Measurements from ENCODE around the gene TEKT1. TPM values are rescaled to one million over a fixed set of nuclear protein-coding genes. Genes with fewer than 3 reads are reported as not detected.

Gene TEKT1
- total and polyA plus RNA-seq, 4 donors, result 0.15 TPM; not detected in 3

GRCh38 chr17:6796017-6796886, 35.3 kb downstream of the TEKT1 start (continued):
- peak; percentile 61 for TF ChIP-seq YY1 (IDR thresholded peaks at IDR 0.05)
- TF ChIP-seq GABPA (IDR thresholded peaks at IDR 0.05 in 1 of 2, conservative IDR thresholded peaks at IDR 0.05 in 1 of 2), result peak in 1 of 2 donors; percentile 47

GRCh38 chr17:6793748-6794493, 37.6 kb downstream of the TEKT1 start:
- TF ChIP-seq FOXA1 (IDR thresholded peaks at IDR 0.05) (no peak), GABPA (IDR thresholded peaks at IDR 0.05 in 1 of 2, conservative IDR thresholded peaks at IDR 0.05 in 1 of 2) (no peak), EGR1 (IDR thresholded peaks at IDR 0.05; ENCODE audit: low read depth in 2 of 2) (no peak), ATF3 (IDR thresholded peaks at IDR 0.05) (no peak), HNF4G (IDR thresholded peaks at IDR 0.05) (no peak), RXRA (IDR thresholded peaks at IDR 0.05) (no peak), HNF4A (conservative IDR thresholded peaks at IDR 0.05) (no peak), RAD21 (IDR thresholded peaks at IDR 0.05) (no peak), TAF1 (conservative IDR thresholded peaks at IDR 0.05) (no peak), REST (IDR thresholded peaks at IDR 0.05) (no peak), CTCF (IDR thresholded peaks at IDR 0.05; ENCODE audit: low read depth, low read length, missing input control) (no peak), FOXA2 (IDR thresholded peaks at IDR 0.05) (no peak)
- H3K27me3 ChIP-seq (ENCODE audit: control insufficient read depth in 4 of 4, insufficient read depth in 4 of 4, low read length in 3 of 4), result no peaks in the 10 kb centered on the region
- H3K9me3 ChIP-seq (ENCODE audit: control insufficient read depth in 4 of 4, low read length in 3 of 4), result no peaks in the 10 kb centered on the region
- no peaks in the 10 kb centered on the region for H3K36me3 ChIP-seq (ENCODE audit: control insufficient read depth in 4 of 4, insufficient read depth in 3 of 4, low read depth in 1 of 4, low read length in 3 of 4)
- 87% methylated on average over 5 of the region's 5 CpGs for WGBS
- no peak overlapping the region for H3K9ac ChIP-seq (ENCODE audit: low read depth in 1 of 2, low read length in 2 of 2)
- H3K4me3 ChIP-seq (ENCODE audit: low read depth in 1 of 3, low read length in 3 of 3), result no peak overlapping the region
- no peak overlapping the region for H3K27ac ChIP-seq (ENCODE audit: low read depth in 1 of 2, low read length in 2 of 2)
- no peak for DNase-seq (ENCODE audit: low spot score)
- H3K4me1 ChIP-seq (ENCODE audit: control insufficient read depth in 4 of 4, insufficient read depth in 4 of 4, low read length in 3 of 4), result peaks cover 3 to 33% (median 26%) of the 10 kb centered on the region in 4 donors

Data from liver (tissue), 9 donors.